Activated CD4-positive, alpha-beta T cell treated with anti-CD3 and anti-CD28 coated beads, Interleukin-2, amount 50 U/mL, for 16 hours (primary cell): ENCODE results near the gene DAPK3.
"Not testable (repeated sequence)": the region's sequence is repeated elsewhere in the genome, so short reads cannot be mapped to it uniquely, and the experiment has no call there.

ENCODE experiments used
- DNase-seq: peaks from one replicate; pipeline ENCODE4 v3.0.0-alpha.2; 2020

DAPK3 gene

GRCh38 chr19:3970808-3971598, at the start of gene DAPK3:
TSS of gene DAPK3 (minus strand) at chr19:3971099. CDS start at chr19:3969735, 1,364 bp downstream.
- peak; percentile 98 for DNase-seq

- no peak for DNase-seq
Observed at GRCh38 chr19:4019578-4019977, 48.7 kb upstream of the DAPK3 start.

- no peak for DNase-seq
Observed at GRCh38 chr19:4018775-4019504, 48.0 kb upstream of the DAPK3 start.

GRCh38 chr19:4018140-4018613, 47.3 kb upstream of the DAPK3 start:
- DNase-seq = no peak

- DNase-seq = no peak
Observed at GRCh38 chr19:4016903-4017638, 46.2 kb upstream of the DAPK3 start.

- DNase-seq = no peak
Observed at GRCh38 chr19:4016486-4016885, 45.6 kb upstream of the DAPK3 start.

GRCh38 chr19:4015705-4016402, 45.0 kb upstream of the DAPK3 start:
- no peak for DNase-seq

- peak; percentile 43 for DNase-seq
Observed at GRCh38 chr19:4014541-4015491, 43.9 kb upstream of the DAPK3 start.

GRCh38 chr19:4013886-4014540, 43.1 kb upstream of the DAPK3 start:
- no peak for DNase-seq

GRCh38 chr19:4012975-4013634, 42.2 kb upstream of the DAPK3 start:
- DNase-seq = no peak

GRCh38 chr19:4012092-4012974, 41.4 kb upstream of the DAPK3 start:
- DNase-seq = no peak

- DNase-seq = not testable (repeated sequence)
Observed at GRCh38 chr19:4011430-4011829, 40.5 kb upstream of the DAPK3 start.

- DNase-seq = no peak
Observed at GRCh38 chr19:4010808-4011110, 39.9 kb upstream of the DAPK3 start.

- DNase-seq = no peak
Observed at GRCh38 chr19:4009990-4010807, 39.3 kb upstream of the DAPK3 start.

- peak; percentile 15 for DNase-seq
Observed at GRCh38 chr19:4007836-4008539, 37.1 kb upstream of the DAPK3 start.

GRCh38 chr19:4007021-4007835, 36.3 kb upstream of the DAPK3 start, which contains the start of gene PIAS4:
TSS of gene PIAS4 (plus strand) at chr19:4007736. CDS start at chr19:4007761, 25 bp downstream.
- DNase-seq = peak; percentile 96

GRCh38 chr19:4005436-4005835, 34.5 kb upstream of the DAPK3 start:
- DNase-seq = not testable (repeated sequence)
